Activated T-cell treated with anti-CD3 and anti-CD28 coated beads, Interleukin-2, amount 50 U/mL, for 72 hours (primary cell): Measurements from ENCODE around the gene SDK1. TPM values are rescaled to one million over a fixed set of nuclear protein-coding genes. Genes with fewer than 3 reads are reported as not detected.
"Not testable (repeated sequence)": the region's sequence is repeated elsewhere in the genome, so short reads cannot be mapped to it uniquely, and the experiment has no call there.

ENCODE experiments used
- ATAC-seq, 2 donors: fragments of 150-1000 bp; cut with Tn5 transposase; replicated peaks in 1 of 2; 2 replicates each; pipeline ENCODE4 v1.10.0; 2021; ENCODE audit warnings: moderate library complexity in 2 of 2, mild to moderate bottlenecking in 1 of 2
- DNase-seq, 2 donors: peaks; one replicate each; pipeline ENCODE4 v3.0.0; 2021 to 2022; ENCODE audit warnings: mixed read lengths in 1 of 2
- H3K27ac Mint-ChIP-seq: one replicate; pipeline ENCODE4 v1.8.0; 2022; ENCODE audit warnings: mild to moderate bottlenecking, moderate library complexity, mixed read lengths
- H3K27me3 Mint-ChIP-seq: one replicate; pipeline ENCODE4 v1.8.0; 2022; ENCODE audit warnings: low read depth, mixed read lengths
- H3K36me3 Mint-ChIP-seq, 2 donors: one replicate each; pipeline ENCODE4 v1.8.0; 2022; ENCODE audit warnings: mixed read lengths in 2 of 2, mild to moderate bottlenecking in 1 of 2; ENCODE audit not compliant: insufficient read depth in 2 of 2
- H3K4me1 Mint-ChIP-seq: one replicate; pipeline ENCODE4 v1.8.0; 2022; ENCODE audit warnings: low read depth, mixed read lengths
- H3K4me3 Mint-ChIP-seq, 2 donors: one replicate each; pipeline ENCODE4 v1.8.0; 2022; ENCODE audit warnings: mild to moderate bottlenecking in 2 of 2, mixed read lengths in 2 of 2, moderate library complexity in 2 of 2
- H3K9me3 Mint-ChIP-seq, 2 donors: one replicate each; pipeline ENCODE4 v1.8.0; 2022; ENCODE audit warnings: mixed read lengths in 2 of 2
- total RNA-seq, 2 donors: library from RNA; stranded (reverse); gene quantifications; one replicate each; pipeline ENCODE4 v1.2.3, GENCODE V29; 2022

Gene SDK1
- total RNA-seq, 2 donors from 2014 or later: 6.1 to 6.3 TPM

- no peak overlapping the region for H3K4me3 Mint-ChIP-seq
- ATAC-seq (no peak), DNase-seq (no peak)
- no peaks in the 10 kb centered on the region for H3K4me1 Mint-ChIP-seq
- H3K27me3 Mint-ChIP-seq: peaks cover 6% of the 10 kb centered on the region
- H3K9me3 Mint-ChIP-seq: no peaks in the 10 kb centered on the region
- no peak overlapping the region for H3K27ac Mint-ChIP-seq
- no peaks in the 10 kb centered on the region for H3K36me3 Mint-ChIP-seq
Measured at GRCh38 chr7:4308205-4308590, 1007.1 kb downstream of the SDK1 start.

GRCh38 chr7:4313911-4314310 is 1012.9 kb downstream of the SDK1 start:
- H3K9me3 Mint-ChIP-seq, H3K27me3 Mint-ChIP-seq, H3K27ac Mint-ChIP-seq, H3K4me3 Mint-ChIP-seq, DNase-seq, H3K4me1 Mint-ChIP-seq, H3K36me3 Mint-ChIP-seq, ATAC-seq: not testable (repeated sequence)

GRCh38 chr7:4314316-4314715 is 1013.3 kb downstream of the SDK1 start:
- H3K4me3 Mint-ChIP-seq, H3K27me3 Mint-ChIP-seq, DNase-seq, H3K27ac Mint-ChIP-seq, H3K4me1 Mint-ChIP-seq, H3K9me3 Mint-ChIP-seq, H3K36me3 Mint-ChIP-seq, ATAC-seq: not testable (repeated sequence)
